Activated T-helper 2 cell treated with anti-CD3 and anti-CD28 coated beads, Interferon-gamma antibody, Interleukin-2, Interleukin-4, amounts not matched to agents 10 μg/mL and 5 μg/mL and 100 μg/mL, durations not matched to agents 14 hours and 24 hours and 36 hours (primary cell): ENCODE measurements around the gene EGLN3. TPM values are rescaled to one million over a fixed set of nuclear protein-coding genes. Genes with fewer than 3 reads are reported as not detected.

Experiments used
- DNase-seq: peaks from one replicate; pipeline ENCODE4 v3.0.0; 2021; ENCODE audit warnings: low spot score
- H3K27ac Mint-ChIP-seq: one replicate; pipeline ENCODE4 v1.8.0; 2021; ENCODE audit warnings: mixed read lengths
- H3K27me3 Mint-ChIP-seq: one replicate; pipeline ENCODE4 v1.8.0; 2021; ENCODE audit warnings: low read depth, mixed read lengths
- H3K36me3 Mint-ChIP-seq: one replicate; pipeline ENCODE4 v1.8.0; 2021; ENCODE audit warnings: low read depth, mixed read lengths
- H3K4me1 Mint-ChIP-seq: one replicate; pipeline ENCODE4 v1.8.0; 2021; ENCODE audit warnings: low read depth, mixed read lengths
- H3K4me3 Mint-ChIP-seq: one replicate; pipeline ENCODE4 v1.8.0; 2021; ENCODE audit warnings: low read depth, mild to moderate bottlenecking, moderate library complexity, mixed read lengths
- H3K9me3 Mint-ChIP-seq: one replicate; pipeline ENCODE4 v1.8.0; 2021; ENCODE audit warnings: mixed read lengths
- intact Hi-C: fragments of 100-400 bp; cut with micrococcal nuclease; formaldehyde crosslinking; loops from one replicate; pipeline ENCODE4 v1.15.1; 2023
- total RNA-seq: library from RNA; stranded (reverse); gene quantifications from 2 replicates; pipeline ENCODE4 v1.2.3, GENCODE V29; 2022

Gene EGLN3
- 16.0 and 17.0 TPM in 2 replicates for total RNA-seq

- peak; percentile 68 for DNase-seq
- H3K4me3 Mint-ChIP-seq, result peak within 1 kb of the TSS; percentile 79
- peaks cover 41% of the 10 kb centered on the region for H3K4me1 Mint-ChIP-seq
- peaks cover 30% of the 10 kb centered on the region for H3K36me3 Mint-ChIP-seq
- H3K27ac Mint-ChIP-seq, result no peak within 1 kb of the TSS
- intact Hi-C loops, result loop anchor here (2.0 to 5.0 kb wide), 7 partner anchors 14 to 276 kb away; no protein-coding TSS in a partner anchor
- no peaks in the 10 kb centered on the region for H3K9me3 Mint-ChIP-seq
- H3K27me3 Mint-ChIP-seq, result peaks cover 50% of the 10 kb centered on the region
Measured at GRCh38 chr14:33950320-33951182, at the start of gene EGLN3. EGLN3 (minus strand) TSS chr14:33951074; CDS start chr14:33950752, 322 bp downstream.

GRCh38 chr14:34000396-34000795, 49.5 kb upstream of the EGLN3 start:
- peaks cover 4% of the 10 kb centered on the region for H3K4me1 Mint-ChIP-seq
- H3K27me3 Mint-ChIP-seq, result peaks cover 21% of the 10 kb centered on the region
- H3K4me3 Mint-ChIP-seq, result no peak overlapping the region
- peaks cover 34% of the 10 kb centered on the region for H3K36me3 Mint-ChIP-seq
- no peak for DNase-seq
- H3K9me3 Mint-ChIP-seq, result no peaks in the 10 kb centered on the region
- intact Hi-C loops, result no loop called here
- no peak overlapping the region for H3K27ac Mint-ChIP-seq

- Mint-ChIP-seq H3K9me3 (no peaks in the 10 kb centered on the region), H3K4me3 (no peak overlapping the region), H3K27me3 (peaks cover 22% of the 10 kb centered on the region), H3K36me3 (peaks cover 37% of the 10 kb centered on the region), H3K4me1 (peaks cover 4% of the 10 kb centered on the region), H3K27ac (no peak overlapping the region)
- intact Hi-C loops, result no loop called here
- no peak for DNase-seq
Measured at GRCh38 chr14:33999771-34000291, 49.0 kb upstream of the EGLN3 start.

GRCh38 chr14:33997611-33998010, 46.7 kb upstream of the EGLN3 start:
- intact Hi-C loops, result no loop called here
- peaks cover 37% of the 10 kb centered on the region for H3K36me3 Mint-ChIP-seq
- no peak overlapping the region for H3K4me3 Mint-ChIP-seq

GRCh38 chr14:33996462-33996861, 45.6 kb upstream of the EGLN3 start:
- H3K4me3 Mint-ChIP-seq, result no peak overlapping the region
- H3K27ac Mint-ChIP-seq, result no peak overlapping the region
- H3K27me3 Mint-ChIP-seq, result peaks cover 23% of the 10 kb centered on the region
- H3K4me1 Mint-ChIP-seq, result peaks cover 5% of the 10 kb centered on the region
- no peak for DNase-seq
- intact Hi-C loops, result no loop called here
- H3K36me3 Mint-ChIP-seq, result peaks cover 35% of the 10 kb centered on the region
- H3K9me3 Mint-ChIP-seq, result no peaks in the 10 kb centered on the region

More at GRCh38 chr14:33997611-33998010, 46.7 kb upstream of the EGLN3 start:
- H3K4me1 Mint-ChIP-seq, result no peaks in the 10 kb centered on the region
- DNase-seq, result no peak
- H3K9me3 Mint-ChIP-seq, result no peaks in the 10 kb centered on the region
- H3K27ac Mint-ChIP-seq, result no peak overlapping the region
- peaks cover 22% of the 10 kb centered on the region for H3K27me3 Mint-ChIP-seq

GRCh38 chr14:33993246-33993645, 42.4 kb upstream of the EGLN3 start:
- Mint-ChIP-seq H3K27ac (no peak overlapping the region), H3K4me1 (peaks cover 23% of the 10 kb centered on the region)
- intact Hi-C loops, result no loop called here

GRCh38 chr14:33992274-33993007, 41.6 kb upstream of the EGLN3 start:
- H3K4me1 Mint-ChIP-seq, result peaks cover 23% of the 10 kb centered on the region
- peaks cover 19% of the 10 kb centered on the region for H3K27me3 Mint-ChIP-seq
- H3K4me3 Mint-ChIP-seq, result no peak overlapping the region
- no peak for DNase-seq
- no peaks in the 10 kb centered on the region for H3K9me3 Mint-ChIP-seq
- intact Hi-C loops, result no loop called here
- H3K27ac Mint-ChIP-seq, result no peak overlapping the region
- H3K36me3 Mint-ChIP-seq, result peaks cover 44% of the 10 kb centered on the region

More at GRCh38 chr14:33993246-33993645, 42.4 kb upstream of the EGLN3 start:
- no peak for DNase-seq
- H3K4me3 Mint-ChIP-seq, result no peak overlapping the region
- peaks cover 19% of the 10 kb centered on the region for H3K27me3 Mint-ChIP-seq
- H3K9me3 Mint-ChIP-seq, result no peaks in the 10 kb centered on the region
- H3K36me3 Mint-ChIP-seq, result peaks cover 37% of the 10 kb centered on the region

GRCh38 chr14:33990790-33991189, 39.9 kb upstream of the EGLN3 start:
- Mint-ChIP-seq H3K27ac (no peak overlapping the region), H3K9me3 (no peaks in the 10 kb centered on the region), H3K36me3 (peaks cover 48% of the 10 kb centered on the region), H3K4me1 (peaks cover 23% of the 10 kb centered on the region), H3K27me3 (peaks cover 16% of the 10 kb centered on the region), H3K4me3 (no peak overlapping the region)
- no peak for DNase-seq
- intact Hi-C loops, result no loop called here

GRCh38 chr14:33987565-33988080, 36.7 kb upstream of the EGLN3 start:
- Mint-ChIP-seq H3K27ac (no peak overlapping the region), H3K27me3 (peaks cover 9% of the 10 kb centered on the region), H3K9me3 (peaks cover 10% of the 10 kb centered on the region), H3K36me3 (peaks cover 50% of the 10 kb centered on the region), H3K4me3 (no peak overlapping the region), H3K4me1 (peaks cover 23% of the 10 kb centered on the region)
- no peak for DNase-seq
- intact Hi-C loops, result no loop called here

- Mint-ChIP-seq H3K4me3 (no peak overlapping the region), H3K27me3 (peaks cover 2% of the 10 kb centered on the region), H3K27ac (no peak overlapping the region), H3K9me3 (peaks cover 10% of the 10 kb centered on the region), H3K4me1 (peaks cover 21% of the 10 kb centered on the region), H3K36me3 (peaks cover 44% of the 10 kb centered on the region)
- no peak for DNase-seq
- intact Hi-C loops, result no loop called here
Measured at GRCh38 chr14:33986804-33987203, 35.9 kb upstream of the EGLN3 start.

- Mint-ChIP-seq H3K27me3 (no peaks in the 10 kb centered on the region), H3K36me3 (peaks cover 35% of the 10 kb centered on the region), H3K27ac (no peak overlapping the region), H3K9me3 (peaks cover 10% of the 10 kb centered on the region), H3K4me1 (peaks cover 12% of the 10 kb centered on the region), H3K4me3 (no peak overlapping the region)
- intact Hi-C loops, result no loop called here
- no peak for DNase-seq
Measured at GRCh38 chr14:33985242-33985641, 34.4 kb upstream of the EGLN3 start.

- H3K4me3 Mint-ChIP-seq, result no peak overlapping the region
- DNase-seq, result no peak
- peaks cover 2% of the 10 kb centered on the region for H3K9me3 Mint-ChIP-seq
- no peak overlapping the region for H3K27ac Mint-ChIP-seq
- intact Hi-C loops, result loop anchor here (5.0 kb wide), 1 partner anchor 38 kb away; no protein-coding TSS in a partner anchor
- H3K36me3 Mint-ChIP-seq, result peaks cover 2% of the 10 kb centered on the region
- H3K27me3 Mint-ChIP-seq, result peaks cover 2% of the 10 kb centered on the region
- H3K4me1 Mint-ChIP-seq, result peaks cover 22% of the 10 kb centered on the region
Measured at GRCh38 chr14:33979613-33980276, 28.9 kb upstream of the EGLN3 start.
